ENCODE measurements around the gene PLA2G6. TPM values are rescaled to one million over a fixed set of nuclear protein-coding genes. Genes with fewer than 3 reads are reported as not detected.

The PLA2G6 gene
- total RNA-seq, 1 experiment from 2014 or later = 29.9 TPM

- TF ChIP-seq HMGXB4 (CRISPR knock-in tag; IDR thresholded peaks at IDR 0.05) = no peak
- peak; percentile 66; the same call in 1 of the 2 replicates for TF ChIP-seq E2F5 (CRISPR knock-in tag; IDR thresholded peaks at IDR 0.05)
- TF ChIP-seq FOXJ3 (CRISPR knock-in tag; IDR thresholded peaks at IDR 0.05; ENCODE audit: borderline replicate concordance) = no peak
- TF ChIP-seq KAT7 (CRISPR knock-in tag; IDR thresholded peaks at IDR 0.05; ENCODE audit: borderline replicate concordance) = no peak
- TF ChIP-seq ATF3 (CRISPR knock-in tag; conservative IDR thresholded peaks at IDR 0.05) = no peak
- TF ChIP-seq USF1 (CRISPR knock-in tag; IDR thresholded peaks at IDR 0.05) = peak; percentile 97
- TF ChIP-seq NFYB (CRISPR knock-in tag; conservative IDR thresholded peaks at IDR 0.05; ENCODE audit: low read depth) = peak; percentile 73
- TF ChIP-seq STAT6 (CRISPR knock-in tag; conservative IDR thresholded peaks at IDR 0.05; ENCODE audit: low read depth) = no peak
Measured at GRCh38 chr22:38181453-38182200, at the start of gene PLA2G6 (continued).

GRCh38 chr22:38230916-38231315 is 49.3 kb upstream of the PLA2G6 start:
- H3K4me3 Mint-ChIP-seq = no peak overlapping the region
- H3K9me3 Mint-ChIP-seq = no peaks in the 10 kb centered on the region
- peaks cover 44% of the 10 kb centered on the region for H3K36me3 Mint-ChIP-seq
- ChIA-PET POLR2A (no interaction called here), CTCF (interaction anchor here (1.0 to 2.5 kb wide), 7 partner anchors 10 to 157 kb away, joined by 3 to 16 read pairs (median 6); no protein-coding TSS in a partner anchor)
- H3K27me3 Mint-ChIP-seq (ENCODE audit: low read depth) = no peaks in the 10 kb centered on the region
- no peak for ATAC-seq
- DNase-seq (ENCODE audit: low spot score) = no peak
- no peak overlapping the region for H3K27ac Mint-ChIP-seq
- H3K4me1 Mint-ChIP-seq = no peaks in the 10 kb centered on the region
- TF ChIP-seq JUN (CRISPR knock-in tag; IDR thresholded peaks at IDR 0.05) (no peak), HMGA2 (CRISPR knock-in tag; IDR thresholded peaks at IDR 0.05) (no peak), NFE2L1 (CRISPR knock-in tag; IDR thresholded peaks at IDR 0.05) (no peak), TCF7 (CRISPR knock-in tag; IDR thresholded peaks at IDR 0.05; ENCODE audit: low read depth) (no peak), ZNF317 (CRISPR knock-in tag; IDR thresholded peaks at IDR 0.05; ENCODE audit: borderline replicate concordance, low read depth) (no peak), RELA (CRISPR knock-in tag; IDR thresholded peaks at IDR 0.05; ENCODE audit: borderline replicate concordance) (no peak), PRRX2 (CRISPR knock-in tag; IDR thresholded peaks at IDR 0.05) (no peak), GTF2I (CRISPR knock-in tag; conservative IDR thresholded peaks at IDR 0.05) (no peak), ZNF396 (CRISPR knock-in tag; IDR thresholded peaks at IDR 0.05; ENCODE audit: borderline replicate concordance) (no peak), JAZF1 (CRISPR knock-in tag; IDR thresholded peaks at IDR 0.05) (no peak), MAX (CRISPR knock-in tag; IDR thresholded peaks at IDR 0.05) (no peak), RORB (CRISPR knock-in tag; IDR thresholded peaks at IDR 0.05) (no peak), ZNF512 (CRISPR knock-in tag; IDR thresholded peaks at IDR 0.05; ENCODE audit: borderline replicate concordance) (no peak), FOXJ3 (CRISPR knock-in tag; IDR thresholded peaks at IDR 0.05; ENCODE audit: borderline replicate concordance) (no peak), USF1 (CRISPR knock-in tag; IDR thresholded peaks at IDR 0.05) (no peak), SMAD3 (CRISPR knock-in tag; IDR thresholded peaks at IDR 0.05; ENCODE audit: borderline replicate concordance) (no peak), GABPB1 (CRISPR knock-in tag; IDR thresholded peaks at IDR 0.05) (no peak), USF2 (CRISPR knock-in tag; IDR thresholded peaks at IDR 0.05) (no peak), ZNF416 (CRISPR knock-in tag; IDR thresholded peaks at IDR 0.05) (no peak)
